Natural killer cell treated with Interleukin-12 subunit alpha and Interleukin-12 subunit beta and Interleukin-15 and Interleukin-18, amount 100 ng/mL, for 72 hours (primary cell): ENCODE data around the gene P2RX6. TPM values are rescaled to one million over a fixed set of nuclear protein-coding genes. Genes with fewer than 3 reads are reported as not detected.

Experiments
- ATAC-seq, 2 donors: fragments of 150-1000 bp; cut with Tn5 transposase in 1 of 2; sonication (Bioruptor Pico), chemical (Tn5 transposase) in 1 of 2; 2 replicates each; pipeline ENCODE4 v1.10.0; 2021
- DNase-seq: peaks from one replicate; pipeline ENCODE4 v3.0.0; 2022; ENCODE audit warnings: low spot score
- H3K27ac Mint-ChIP-seq, 2 donors: 1 replicate in 1 of 2; 2 replicates in 1 of 2; pipeline ENCODE4 v1.8.0; 2022; ENCODE audit warnings: mixed read lengths in 2 of 2, mild to moderate bottlenecking in 1 of 2, moderate library complexity in 1 of 2
- H3K27me3 Mint-ChIP-seq, 2 donors: 1 replicate in 1 of 2; 2 replicates in 1 of 2; pipeline ENCODE4 v1.8.0; 2022; ENCODE audit warnings: mixed read lengths in 2 of 2
- H3K36me3 Mint-ChIP-seq: one replicate; pipeline ENCODE4 v1.8.0; 2022; ENCODE audit warnings: mixed read lengths
- H3K4me1 Mint-ChIP-seq, 2 donors: 1 replicate in 1 of 2; 2 replicates in 1 of 2; pipeline ENCODE4 v1.8.0; 2022; ENCODE audit warnings: low read depth in 2 of 2, mixed read lengths in 2 of 2, mild to moderate bottlenecking in 1 of 2
- H3K4me3 Mint-ChIP-seq: one replicate; pipeline ENCODE4 v1.8.0; 2022; ENCODE audit warnings: mixed read lengths
- H3K9me3 Mint-ChIP-seq: 2 replicates; pipeline ENCODE4 v1.8.0; 2022; ENCODE audit warnings: mixed read lengths
- total RNA-seq, 2 donors: library from RNA; stranded (reverse); gene quantifications; one replicate each; pipeline ENCODE4 v1.2.3, GENCODE V29; 2022

P2RX6 gene
- total RNA-seq, 2 donors from 2014 or later = not detected

- no peak overlapping the region for H3K4me3 Mint-ChIP-seq
- no peaks in the 10 kb centered on the region for H3K36me3 Mint-ChIP-seq
- H3K27me3 Mint-ChIP-seq = no peaks in the 10 kb centered on the region
- ATAC-seq (no peak), DNase-seq (no peak)
- H3K4me1 Mint-ChIP-seq = no peaks in the 10 kb centered on the region
- H3K9me3 Mint-ChIP-seq = no peaks in the 10 kb centered on the region
- H3K27ac Mint-ChIP-seq = no peak overlapping the region
Measured at GRCh38 chr22:20994902-20995241, 20.1 kb upstream of the P2RX6 start.

GRCh38 chr22:20995329-20996030 is 19.5 kb upstream of the P2RX6 start:
- no peak for ATAC-seq
- Mint-ChIP-seq H3K4me3 (no peak overlapping the region), H3K27ac (no peak overlapping the region), H3K4me1 (no peaks in the 10 kb centered on the region), H3K9me3 (no peaks in the 10 kb centered on the region), H3K27me3 (no peaks in the 10 kb centered on the region), H3K36me3 (no peaks in the 10 kb centered on the region)
- no peak for DNase-seq

- Mint-ChIP-seq H3K4me3 (no peak overlapping the region), H3K9me3 (no peaks in the 10 kb centered on the region), H3K27ac (no peak overlapping the region), H3K4me1 (peaks cover under 1 to 2% of the 10 kb centered on the region in 2 donors), H3K36me3 (no peaks in the 10 kb centered on the region), H3K27me3 (no peaks in the 10 kb centered on the region)
- ATAC-seq (no peak), DNase-seq (no peak)
Measured at GRCh38 chr22:20996031-20996410, 18.9 kb upstream of the P2RX6 start.

GRCh38 chr22:20996598-20997535 is 18.1 kb upstream of the P2RX6 start:
- ATAC-seq (no peak), DNase-seq (no peak)
- no peak overlapping the region for H3K27ac Mint-ChIP-seq
- no peaks in the 10 kb centered on the region for H3K9me3 Mint-ChIP-seq
- H3K36me3 Mint-ChIP-seq = no peaks in the 10 kb centered on the region
- no peak overlapping the region for H3K4me3 Mint-ChIP-seq
- H3K27me3 Mint-ChIP-seq = no peaks in the 10 kb centered on the region
- peaks cover 7 to 11% of the 10 kb centered on the region in 2 donors for H3K4me1 Mint-ChIP-seq

- H3K27me3 Mint-ChIP-seq = no peaks in the 10 kb centered on the region
Measured at GRCh38 chr22:20997536-20998257, 17.3 kb upstream of the P2RX6 start.

GRCh38 chr22:20998411-20999336 is 16.3 kb upstream of the P2RX6 start:
- H3K27me3 Mint-ChIP-seq = no peaks in the 10 kb centered on the region
- no peak overlapping the region for H3K27ac Mint-ChIP-seq
- peaks cover 18 to 25% of the 10 kb centered on the region in 2 donors for H3K4me1 Mint-ChIP-seq
- no peaks in the 10 kb centered on the region for H3K36me3 Mint-ChIP-seq
- no peak for DNase-seq
- H3K4me3 Mint-ChIP-seq = no peak overlapping the region
- H3K9me3 Mint-ChIP-seq = no peaks in the 10 kb centered on the region
- no peak for ATAC-seq

More at GRCh38 chr22:20997536-20998257, 17.3 kb upstream of the P2RX6 start:
- ATAC-seq (no peak), DNase-seq (no peak)
- Mint-ChIP-seq H3K36me3 (no peaks in the 10 kb centered on the region), H3K4me3 (no peak overlapping the region), H3K4me1 (peaks cover 11 to 15% of the 10 kb centered on the region in 2 donors), H3K27ac (no peak overlapping the region), H3K9me3 (no peaks in the 10 kb centered on the region)

- H3K9me3 Mint-ChIP-seq = no peaks in the 10 kb centered on the region
- H3K36me3 Mint-ChIP-seq = no peaks in the 10 kb centered on the region
- peak overlapping the region; percentile 53 to 98 for H3K27ac Mint-ChIP-seq
- peaks cover 18 to 27% of the 10 kb centered on the region in 2 donors for H3K4me1 Mint-ChIP-seq
- peak overlapping the region; percentile 98 for H3K4me3 Mint-ChIP-seq
- ATAC-seq (no peak), DNase-seq (no peak)
- no peaks in the 10 kb centered on the region for H3K27me3 Mint-ChIP-seq
Measured at GRCh38 chr22:20999350-21000206, 15.4 kb upstream of the P2RX6 start.

GRCh38 chr22:21000207-21000986 is 14.6 kb upstream of the P2RX6 start:
- no peak for ATAC-seq
- Mint-ChIP-seq H3K27ac (peak overlapping the region; percentile 98), H3K27me3 (no peaks in the 10 kb centered on the region), H3K36me3 (no peaks in the 10 kb centered on the region), H3K4me3 (peak overlapping the region; percentile 98), H3K4me1 (peaks cover 18 to 27% of the 10 kb centered on the region in 2 donors), H3K9me3 (no peaks in the 10 kb centered on the region)
- peak; percentile 39 for DNase-seq

GRCh38 chr22:21000987-21001600 is 13.9 kb upstream of the P2RX6 start:
- no peaks in the 10 kb centered on the region for H3K9me3 Mint-ChIP-seq
- H3K27ac Mint-ChIP-seq = peak overlapping the region; percentile 98
- H3K4me3 Mint-ChIP-seq = peak overlapping the region; percentile 98
- ATAC-seq = no peak
- no peak for DNase-seq
- peaks cover 18 to 27% of the 10 kb centered on the region in 2 donors for H3K4me1 Mint-ChIP-seq
- H3K36me3 Mint-ChIP-seq = no peaks in the 10 kb centered on the region
- H3K27me3 Mint-ChIP-seq = no peaks in the 10 kb centered on the region

- DNase-seq = peak; percentile 98
- Mint-ChIP-seq H3K4me3 (peak within 1 kb of the TSS; percentile 98), H3K4me1 (peaks cover 18 to 27% of the 10 kb centered on the region in 2 donors), H3K27me3 (no peaks in the 10 kb centered on the region), H3K27ac (peak within 1 kb of the TSS; percentile 98), H3K36me3 (no peaks in the 10 kb centered on the region), H3K9me3 (no peaks in the 10 kb centered on the region)
- peak; percentile 95 to 96 for ATAC-seq
Measured at GRCh38 chr22:21001601-21002325, 13.2 kb upstream of the P2RX6 start, which contains the start of gene THAP7. Gene THAP7 (minus strand): TSS chr22:21002118. CDS start chr22:21001911, 207 bp downstream.

GRCh38 chr22:21003782-21004181 is 11.2 kb upstream of the P2RX6 start:
- ATAC-seq = no peak
- peaks cover 18 to 27% of the 10 kb centered on the region in 2 donors for H3K4me1 Mint-ChIP-seq
- no peaks in the 10 kb centered on the region for H3K27me3 Mint-ChIP-seq
- no peak for DNase-seq
- no peaks in the 10 kb centered on the region for H3K9me3 Mint-ChIP-seq
- H3K36me3 Mint-ChIP-seq = no peaks in the 10 kb centered on the region
- H3K27ac Mint-ChIP-seq = peak overlapping the region; percentile 98
- H3K4me3 Mint-ChIP-seq = peak overlapping the region; percentile 98
